ENCODE measurements around the gene ARHGDIA. TPM values are rescaled to one million over a fixed set of nuclear protein-coding genes. Genes with fewer than 3 reads are reported as not detected.
A peak's percentile ranks its signal among the peaks of the same experiment; 100 is the strongest.

Gene ARHGDIA
- total RNA-seq, 1 experiment from 2014 or later = 667 TPM

GRCh38 chr17:81823820-81824550 is 47.2 kb downstream of the ARHGDIA start:
- H3K4me1 ChIP-seq (ENCODE audit: insufficient read depth, low read length, poor library complexity, severe bottlenecking) = peaks cover 11% of the 10 kb centered on the region
- ChIA-PET CTCF (no interaction called here), POLR2A (ENCODE audit: low non-redundant PET) (no interaction called here)
- H3K27me3 ChIP-seq (replicated peaks; ENCODE audit: insufficient read depth, low read depth, low read length, poor library complexity) = no peaks in the 10 kb centered on the region
- H3K9me3 ChIP-seq (ENCODE audit: low read depth, low read length, poor library complexity, severe bottlenecking) = no peaks in the 10 kb centered on the region
- peaks cover 3% of the 10 kb centered on the region for H3K36me3 ChIP-seq (ENCODE audit: insufficient read depth, low read length, poor library complexity, severe bottlenecking)
- no peak overlapping the region for H3K27ac ChIP-seq (ENCODE audit: low read depth, low read length, poor library complexity, severe bottlenecking)
- TF ChIP-seq EZH2 (IDR thresholded peaks at IDR 0.05; ENCODE audit: borderline replicate concordance, low read depth, low read length, poor library complexity, severe bottlenecking) (no peak), CTCF (conservative IDR thresholded peaks at IDR 0.05; ENCODE audit: low read depth, low read length) (no peak)
- BruUV-seq (replicated peaks) = no TSS peak
- intact Hi-C loops (cut with micrococcal nuclease; ENCODE audit: unreplicated experiment) = no loop called here
- no peak overlapping the region for H3K4me3 ChIP-seq (ENCODE audit: low read depth, low read length, poor library complexity, severe bottlenecking)
- DNase-seq (ENCODE audit: low spot score) = no peak

- no peak overlapping the region for H3K4me3 ChIP-seq (ENCODE audit: low read depth, low read length, poor library complexity, severe bottlenecking)
Measured at GRCh38 chr17:81822996-81823819, 47.9 kb downstream of the ARHGDIA start.

GRCh38 chr17:81822312-81822637 is 48.9 kb downstream of the ARHGDIA start:
- H3K27ac ChIP-seq (ENCODE audit: low read depth, low read length, poor library complexity, severe bottlenecking) = peak overlapping the region; percentile 62
- no peaks in the 10 kb centered on the region for H3K9me3 ChIP-seq (ENCODE audit: low read depth, low read length, poor library complexity, severe bottlenecking)
- H3K36me3 ChIP-seq (ENCODE audit: insufficient read depth, low read length, poor library complexity, severe bottlenecking) = peaks cover 3% of the 10 kb centered on the region
- peaks cover 11% of the 10 kb centered on the region for H3K4me1 ChIP-seq (ENCODE audit: insufficient read depth, low read length, poor library complexity, severe bottlenecking)
- DNase-seq (ENCODE audit: low spot score) = no peak
- CTCF ChIA-PET = no interaction called here
- TF ChIP-seq CTCF (conservative IDR thresholded peaks at IDR 0.05; ENCODE audit: low read depth, low read length) (no peak), EZH2 (IDR thresholded peaks at IDR 0.05; ENCODE audit: borderline replicate concordance, low read depth, low read length, poor library complexity, severe bottlenecking) (no peak)
- BruUV-seq (replicated peaks) = no TSS peak
- H3K27me3 ChIP-seq (replicated peaks; ENCODE audit: insufficient read depth, low read depth, low read length, poor library complexity) = no peaks in the 10 kb centered on the region
- H3K4me3 ChIP-seq (ENCODE audit: low read depth, low read length, poor library complexity, severe bottlenecking) = no peak overlapping the region
- POLR2A ChIA-PET (ENCODE audit: low non-redundant PET) = interaction anchor here (0.6 kb wide), 2 partner anchors 53 to 268 kb away, joined by 3 read pairs; no protein-coding TSS in a partner anchor
- intact Hi-C loops (cut with micrococcal nuclease; ENCODE audit: unreplicated experiment) = no loop called here

More at GRCh38 chr17:81822996-81823819, 47.9 kb downstream of the ARHGDIA start:
- Histone ChIP-seq H3K27me3 (replicated peaks; ENCODE audit: insufficient read depth, low read depth, low read length, poor library complexity) (no peaks in the 10 kb centered on the region), H3K27ac (ENCODE audit: low read depth, low read length, poor library complexity, severe bottlenecking) (peak overlapping the region; percentile 62), H3K9me3 (ENCODE audit: low read depth, low read length, poor library complexity, severe bottlenecking) (no peaks in the 10 kb centered on the region), H3K4me1 (ENCODE audit: insufficient read depth, low read length, poor library complexity, severe bottlenecking) (peaks cover 11% of the 10 kb centered on the region), H3K36me3 (ENCODE audit: insufficient read depth, low read length, poor library complexity, severe bottlenecking) (peaks cover 3% of the 10 kb centered on the region)
- ChIA-PET CTCF (no interaction called here), POLR2A (ENCODE audit: low non-redundant PET) (interaction anchor here (0.6 kb wide), 1 partner anchor 269 kb away, joined by 3 read pairs; no protein-coding TSS in a partner anchor)
- no TSS peak for BruUV-seq (replicated peaks)
- intact Hi-C loops (cut with micrococcal nuclease; ENCODE audit: unreplicated experiment) = no loop called here
- no peak for TF ChIP-seq EZH2 (IDR thresholded peaks at IDR 0.05; ENCODE audit: borderline replicate concordance, low read depth, low read length, poor library complexity, severe bottlenecking)
- TF ChIP-seq CTCF (conservative IDR thresholded peaks at IDR 0.05; ENCODE audit: low read depth, low read length) = no peak
- DNase-seq (ENCODE audit: low spot score) = no peak

All from A673 (cell line).